Measurements from ENCODE around the gene GINS3.

GINS3 gene

DNA sequence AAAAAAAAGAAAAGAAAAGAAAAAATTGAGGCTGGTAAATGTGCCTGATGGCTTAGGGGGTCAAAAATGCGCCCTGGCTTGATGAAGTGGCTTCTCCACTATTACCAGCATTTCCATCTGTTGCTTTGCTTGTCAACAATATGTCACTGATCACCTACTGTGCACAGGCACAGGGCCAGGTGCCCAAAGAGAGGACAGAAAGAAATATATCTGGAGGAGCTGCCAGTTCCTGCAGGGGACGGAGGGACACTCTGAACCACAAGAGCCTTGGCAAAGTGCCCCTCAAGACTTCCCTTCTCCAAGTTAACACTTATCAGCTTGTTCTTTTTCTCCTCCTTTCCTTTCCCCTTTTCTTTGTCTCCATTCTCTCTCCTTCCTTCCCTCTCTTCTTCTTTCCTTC, 34.7 kb downstream of the GINS3 start:
- DNase-seq: no peak

GRCh38 chr16:58428621-58429542, 36.6 kb downstream of the GINS3 start:
- DNase-seq: no peak

DNA sequence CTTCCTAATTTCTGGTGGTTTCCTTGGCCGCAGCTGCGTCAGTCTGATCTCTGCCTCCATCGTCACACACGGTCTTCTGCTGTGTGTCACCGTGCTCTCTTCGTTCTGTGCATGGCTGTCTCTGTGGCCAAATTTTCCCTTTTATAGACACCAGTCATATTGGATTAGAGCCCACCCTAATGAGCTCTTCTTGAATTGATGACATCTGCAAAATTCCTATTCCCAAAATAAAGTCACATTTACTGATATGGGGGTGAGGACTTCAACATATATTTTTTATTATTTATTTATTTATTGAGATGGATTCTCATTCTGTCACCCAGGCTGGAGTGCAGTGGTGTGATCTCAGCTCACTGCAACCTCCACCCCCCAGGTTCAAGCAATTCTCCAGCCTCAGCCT, 38.4 kb downstream of the GINS3 start:
- no peak for DNase-seq

GRCh38 chr16:58433569-58433951, 41.3 kb downstream of the GINS3 start:
- DNase-seq: no peak

DNA sequence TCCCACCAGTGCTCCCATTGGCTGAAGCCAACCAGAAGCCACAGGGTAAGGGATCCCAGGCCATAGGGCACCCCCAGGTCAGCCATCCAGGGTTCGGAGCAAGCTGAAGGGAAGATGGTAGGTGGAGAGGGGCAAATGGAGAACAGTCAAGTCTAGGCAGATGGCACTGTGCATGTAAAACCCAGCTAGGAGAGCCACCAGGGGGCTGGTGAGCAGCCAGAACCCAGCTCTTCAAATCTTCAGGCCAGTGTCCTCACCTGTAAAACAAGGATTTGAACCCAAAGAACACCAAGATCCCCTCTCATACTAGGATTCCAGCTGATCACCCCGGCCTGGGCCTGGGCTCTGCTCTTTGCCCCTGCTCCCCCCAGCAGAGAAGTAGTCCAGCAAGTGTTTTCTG, 43.5 kb downstream of the GINS3 start:
- DNase-seq: no peak

DNA sequence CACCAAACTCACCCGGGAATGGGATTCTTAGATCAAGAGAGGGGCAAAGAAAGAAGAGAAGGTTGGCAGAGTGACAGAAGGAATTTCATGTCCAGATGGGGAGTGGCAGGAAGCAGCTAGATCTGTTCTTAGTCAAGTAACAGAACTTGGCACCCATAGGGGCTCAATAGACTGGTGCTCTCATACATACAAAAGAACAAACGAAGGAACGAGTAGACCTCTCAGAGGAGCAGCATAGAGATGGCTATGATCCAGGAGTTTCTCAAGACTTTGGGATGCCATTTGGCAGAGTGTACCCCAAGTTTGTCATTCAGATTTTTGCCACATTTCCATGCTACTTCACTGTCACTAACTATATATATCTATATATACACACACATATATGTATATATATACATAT, 47.9 kb downstream of the GINS3 start:
- DNase-seq: no peak

- DNase-seq: no peak
Observed at GRCh38 chr16:58442547-58442946, 50.3 kb downstream of the GINS3 start.

GRCh38 chr16:58443783-58444182, 51.5 kb downstream of the GINS3 start:
- no peak for DNase-seq

- no peak for DNase-seq
Observed at GRCh38 chr16:58444265-58444664, 52.0 kb downstream of the GINS3 start.

DNA sequence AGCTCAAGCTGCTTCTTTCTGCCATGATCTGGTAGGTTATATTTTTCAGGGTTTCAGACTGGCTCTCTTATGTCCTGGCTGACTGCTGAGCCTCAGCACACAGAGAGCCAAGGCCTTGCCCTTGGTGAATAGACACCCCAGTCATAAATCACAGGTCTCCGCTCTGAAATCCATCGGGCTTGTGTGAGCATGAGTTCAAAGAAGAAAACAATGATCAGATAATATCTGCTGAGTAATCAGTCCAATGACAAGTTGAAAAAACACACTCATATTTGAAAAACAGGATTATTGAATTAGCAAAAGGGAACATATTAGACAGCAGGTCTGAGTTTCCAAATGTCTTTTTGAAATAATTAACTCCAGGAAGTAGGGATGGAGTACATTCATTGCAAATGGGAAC, 56.6 kb downstream of the GINS3 start:
- DNase-seq: no peak

- no peak for DNase-seq
Observed at GRCh38 chr16:58449306-58449705, 57.0 kb downstream of the GINS3 start.

GRCh38 chr16:58449768-58450167, 57.5 kb downstream of the GINS3 start:
- no peak for DNase-seq

- DNase-seq: no peak
Observed at GRCh38 chr16:58450590-58450989, 58.3 kb downstream of the GINS3 start.

- DNase-seq: no peak
Observed at GRCh38 chr16:58451265-58451689, 59.0 kb downstream of the GINS3 start.

DNA sequence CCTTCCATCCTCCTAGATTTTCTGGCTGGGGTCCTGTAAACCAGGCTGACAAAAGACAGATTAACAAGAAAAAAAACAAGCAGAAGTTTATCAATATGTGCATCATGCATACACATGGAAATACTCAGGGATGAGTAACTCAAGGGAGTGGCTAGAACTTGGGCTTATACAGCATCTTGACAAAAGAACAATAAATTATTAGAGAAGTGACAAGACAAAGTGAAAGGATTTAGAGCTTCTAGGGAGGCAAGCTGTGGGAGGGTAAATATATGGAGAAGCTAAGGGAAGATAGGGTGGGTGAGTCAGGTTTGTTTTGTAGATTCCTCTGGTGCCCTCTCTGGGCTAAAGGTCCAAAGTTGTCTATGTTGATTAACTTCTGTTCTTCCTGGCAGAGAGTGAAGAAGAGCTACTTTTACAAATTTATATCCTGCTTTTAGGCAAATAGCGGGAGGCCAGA, 59.7 kb downstream of the GINS3 start:
- peak; percentile 8 for DNase-seq

DNA sequence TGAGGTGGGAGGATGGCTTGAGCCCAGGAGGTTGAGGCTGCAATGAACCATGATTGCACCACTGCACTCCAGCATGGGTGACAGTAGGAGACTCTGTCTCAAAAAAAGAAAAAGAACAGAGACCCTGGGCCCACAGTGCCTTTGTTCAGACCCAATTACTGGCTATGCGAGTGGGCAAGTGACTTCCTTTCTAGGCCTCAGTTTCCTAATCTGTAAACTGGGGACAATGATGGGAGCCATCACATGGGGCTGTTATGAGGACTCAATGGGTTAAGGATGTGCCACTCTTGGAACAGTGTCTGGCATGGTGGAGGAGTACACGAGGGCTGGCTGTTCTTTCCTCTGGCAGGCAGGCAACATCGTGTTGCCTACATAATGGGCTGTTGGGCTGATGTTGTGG, 60.4 kb downstream of the GINS3 start:
- DNase-seq: no peak

- DNase-seq: no peak
Observed at GRCh38 chr16:58454178-58454577, 61.9 kb downstream of the GINS3 start.

DNA sequence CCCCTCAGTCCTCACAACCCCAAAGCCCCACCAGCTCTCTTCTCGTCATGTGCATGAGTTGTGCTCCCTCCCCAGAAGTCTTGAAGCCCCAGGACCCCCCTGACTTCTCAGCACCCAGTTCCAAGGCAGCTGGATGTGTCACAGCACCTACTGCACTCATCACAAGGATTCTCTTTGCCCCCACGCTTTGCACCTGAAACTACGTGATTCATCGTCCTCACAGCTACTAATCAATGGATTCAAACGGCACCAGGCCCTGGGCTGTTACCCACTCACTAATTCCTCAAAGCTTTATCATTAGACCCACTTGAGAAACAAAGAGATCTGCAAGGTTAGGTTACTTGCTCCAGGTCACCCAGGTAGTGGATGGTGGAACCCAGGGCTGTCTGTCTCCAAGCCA, 62.6 kb downstream of the GINS3 start:
- DNase-seq: no peak
